Measurements from ENCODE around the gene LNX1.

DNA sequence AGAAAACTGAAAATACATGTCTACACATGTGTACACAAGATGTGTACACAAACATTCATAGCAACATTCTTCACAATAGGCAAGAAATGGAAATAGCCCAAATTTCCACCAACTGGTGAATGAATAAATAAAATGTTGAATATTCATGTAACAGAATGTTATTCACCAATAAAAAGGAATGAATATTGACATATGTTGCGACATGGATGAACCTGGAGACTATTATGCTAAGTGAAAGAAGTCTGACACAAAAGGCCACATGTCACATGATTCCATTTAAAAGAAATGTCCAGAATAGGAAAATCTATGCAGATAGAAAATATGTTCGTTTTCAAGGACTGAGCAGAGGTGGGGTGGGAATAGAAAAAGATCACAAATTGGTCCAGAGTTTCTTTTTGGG is 34.6 kb upstream of the LNX1 start:
- TF ChIP-seq ZFP3 (CRISPR knock-in tag; IDR thresholded peaks at IDR 0.05) (no peak), GLIS3 (CRISPR knock-in tag; IDR thresholded peaks at IDR 0.05) (no peak), CSDC2 (CRISPR knock-in tag; IDR thresholded peaks at IDR 0.05) (no peak), BACH2 (CRISPR knock-in tag; IDR thresholded peaks at IDR 0.05; ENCODE audit: borderline replicate concordance) (no peak), ZNF565 (CRISPR knock-in tag; conservative IDR thresholded peaks at IDR 0.05; ENCODE audit: low read depth) (no peak), ARNTL (CRISPR knock-in tag; IDR thresholded peaks at IDR 0.05; ENCODE audit: borderline replicate concordance, low read depth) (no peak), RARB (CRISPR knock-in tag; IDR thresholded peaks at IDR 0.05) (no peak), ISL1 (CRISPR knock-in tag; IDR thresholded peaks at IDR 0.05) (no peak), ZNF8 (CRISPR knock-in tag; IDR thresholded peaks at IDR 0.05) (no peak), TOX (CRISPR knock-in tag; IDR thresholded peaks at IDR 0.05; ENCODE audit: borderline replicate concordance) (no peak)
